Measurements from ENCODE around the gene PGLYRP2. TPM values are rescaled to one million over a fixed set of nuclear protein-coding genes. Genes with fewer than 3 reads are reported as not detected.

PGLYRP2 gene
- polyA plus RNA-seq, 1 of the 3 experiments (the other 2 are of a cell fraction), result not detected

DNA sequence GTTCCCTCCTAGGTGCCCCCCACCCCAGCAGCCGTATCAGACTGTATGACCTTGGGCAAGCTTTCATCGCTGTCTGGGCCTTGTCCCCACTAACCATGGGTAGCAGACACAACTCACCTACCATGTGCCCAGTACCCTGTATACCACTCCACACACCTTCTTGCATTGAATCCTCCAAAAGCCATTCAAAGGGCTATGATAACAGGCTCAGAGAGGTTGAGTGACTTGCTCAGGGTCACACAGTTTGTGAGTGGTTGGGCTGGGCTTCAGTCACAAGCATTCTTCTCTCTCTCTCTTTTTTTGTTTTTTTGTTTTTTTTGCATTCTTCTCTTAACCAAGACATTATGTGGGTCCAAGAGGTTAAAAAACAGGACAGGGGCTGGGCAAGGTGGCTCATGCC, 17.6 kb downstream of the PGLYRP2 start:
- H3K4me2 ChIP-seq, result no peak overlapping the region
- H3F3A ChIP-seq (replicated peaks; ENCODE audit: insufficient read depth), result peaks cover 2% of the 10 kb centered on the region
- 18% methylated on average over 2 of the region's 2 CpGs for WGBS (ENCODE audit: low lambda C conversion rate)
- H3K4me1 ChIP-seq (ENCODE audit: control insufficient read depth in 1 of 2, insufficient read depth in 2 of 2, low read depth in 1 of 2, low read length in 1 of 2), result no peaks in the 10 kb centered on the region; a peak in 1 of 4 replicates
- H3K79me2 ChIP-seq (ENCODE audit: insufficient read depth), result no peaks in the 10 kb centered on the region
- H3K27me3 ChIP-seq (ENCODE audit: insufficient read depth), result peaks cover 39% of the 10 kb centered on the region
- H4K20me1 ChIP-seq (ENCODE audit: insufficient read depth), result no peaks in the 10 kb centered on the region
- H3K36me3 ChIP-seq (replicated peaks in 1 of 2; ENCODE audit: control insufficient read depth in 1 of 2, insufficient read depth in 2 of 2, low read length in 1 of 2), result no peaks in the 10 kb centered on the region
- POLR2A ChIA-PET, result no interaction called here
- H3K27ac ChIP-seq (ENCODE audit: low read depth in 2 of 2, low read length in 1 of 2), result no peak overlapping the region
- no peaks in the 10 kb centered on the region for H3K9me3 ChIP-seq
- no peak overlapping the region for H3K9ac ChIP-seq
- H2AFZ ChIP-seq (ENCODE audit: low read depth), result no peak overlapping the region
- H3K4me3 ChIP-seq (ENCODE audit: low read depth in 2 of 2, low read length in 1 of 2), result no peak overlapping the region
- DNase-seq, result no peak
- CTCF ChIA-PET, result no interaction called here
- no peak for TF ChIP-seq MAX (IDR thresholded peaks at IDR 0.05; ENCODE audit: low read depth)
- TF ChIP-seq TCF12 (IDR thresholded peaks at IDR 0.05), result no peak
- TF ChIP-seq YY1 (IDR thresholded peaks at IDR 0.05; ENCODE audit: low read depth), result no peak
- TF ChIP-seq USF2 (IDR thresholded peaks at IDR 0.05; ENCODE audit: borderline replicate concordance, low read depth, low read length), result no peak
- no peak for TF ChIP-seq GABPA (IDR thresholded peaks at IDR 0.05; ENCODE audit: low read depth)
- no peak for TF ChIP-seq NFIC (IDR thresholded peaks at IDR 0.05; ENCODE audit: borderline replicate concordance)
- TF ChIP-seq NRF1 (IDR thresholded peaks at IDR 0.05; ENCODE audit: low read depth, low read length), result no peak
- H3K9me2 ChIP-seq, result no peaks in the 10 kb centered on the region

- no peak overlapping the region for H3K4me2 ChIP-seq
- no peaks in the 10 kb centered on the region for H3K79me2 ChIP-seq (ENCODE audit: insufficient read depth)
- peaks cover 48% of the 10 kb centered on the region for H3K27me3 ChIP-seq (ENCODE audit: insufficient read depth)
- no peak overlapping the region for H3K4me3 ChIP-seq (ENCODE audit: low read depth in 2 of 2, low read length in 1 of 2)
- H3K9ac ChIP-seq, result no peak overlapping the region
- 3% methylated on average over 25 of the region's 54 CpGs for WGBS (ENCODE audit: low lambda C conversion rate)
- no peaks in the 10 kb centered on the region for H3F3A ChIP-seq (replicated peaks; ENCODE audit: insufficient read depth)
- no peaks in the 10 kb centered on the region for H4K20me1 ChIP-seq (ENCODE audit: insufficient read depth)
- no peak overlapping the region for H2AFZ ChIP-seq (ENCODE audit: low read depth)
- no peaks in the 10 kb centered on the region for H3K9me2 ChIP-seq
- peaks cover 0 to 5% of the 10 kb centered on the region in 2 experiments; a peak in 2 of 4 replicates for H3K4me1 ChIP-seq (ENCODE audit: control insufficient read depth in 1 of 2, insufficient read depth in 2 of 2, low read depth in 1 of 2, low read length in 1 of 2)
- POLR2A ChIA-PET, result interaction anchor here (0.9 kb wide), 1 partner anchor 39 kb away, joined by 3 read pairs; the partner anchor contains the start of gene AKAP8L
- no peak for DNase-seq
- H3K36me3 ChIP-seq (replicated peaks in 1 of 2; ENCODE audit: control insufficient read depth in 1 of 2, insufficient read depth in 2 of 2, low read length in 1 of 2), result no peaks in the 10 kb centered on the region
- CTCF ChIA-PET, result interaction anchor here (1.2 to 1.4 kb wide), 3 partner anchors 17 to 281 kb away, joined by 4 to 5 read pairs (median 5); no protein-coding TSS in a partner anchor
- no peak overlapping the region for H3K27ac ChIP-seq (ENCODE audit: low read depth in 2 of 2, low read length in 1 of 2)
- H3K9me3 ChIP-seq, result no peaks in the 10 kb centered on the region
- TF ChIP-seq, protein P1, sequence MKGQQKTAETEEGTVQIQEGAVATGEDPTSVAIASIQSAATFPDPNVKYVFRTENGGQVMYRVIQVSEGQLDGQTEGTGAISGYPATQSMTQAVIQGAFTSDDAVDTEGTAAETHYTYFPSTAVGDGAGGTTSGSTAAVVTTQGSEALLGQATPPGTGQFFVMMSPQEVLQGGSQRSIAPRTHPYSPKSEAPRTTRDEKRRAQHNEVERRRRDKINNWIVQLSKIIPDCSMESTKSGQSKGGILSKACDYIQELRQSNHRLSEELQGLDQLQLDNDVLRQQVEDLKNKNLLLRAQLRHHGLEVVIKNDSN (IDR thresholded peaks at IDR 0.05; ENCODE audit: borderline replicate concordance, low read depth), result no peak
- no peak for TF ChIP-seq NRF1 (IDR thresholded peaks at IDR 0.05; ENCODE audit: low read depth, low read length)
- TF ChIP-seq, protein P2, sequence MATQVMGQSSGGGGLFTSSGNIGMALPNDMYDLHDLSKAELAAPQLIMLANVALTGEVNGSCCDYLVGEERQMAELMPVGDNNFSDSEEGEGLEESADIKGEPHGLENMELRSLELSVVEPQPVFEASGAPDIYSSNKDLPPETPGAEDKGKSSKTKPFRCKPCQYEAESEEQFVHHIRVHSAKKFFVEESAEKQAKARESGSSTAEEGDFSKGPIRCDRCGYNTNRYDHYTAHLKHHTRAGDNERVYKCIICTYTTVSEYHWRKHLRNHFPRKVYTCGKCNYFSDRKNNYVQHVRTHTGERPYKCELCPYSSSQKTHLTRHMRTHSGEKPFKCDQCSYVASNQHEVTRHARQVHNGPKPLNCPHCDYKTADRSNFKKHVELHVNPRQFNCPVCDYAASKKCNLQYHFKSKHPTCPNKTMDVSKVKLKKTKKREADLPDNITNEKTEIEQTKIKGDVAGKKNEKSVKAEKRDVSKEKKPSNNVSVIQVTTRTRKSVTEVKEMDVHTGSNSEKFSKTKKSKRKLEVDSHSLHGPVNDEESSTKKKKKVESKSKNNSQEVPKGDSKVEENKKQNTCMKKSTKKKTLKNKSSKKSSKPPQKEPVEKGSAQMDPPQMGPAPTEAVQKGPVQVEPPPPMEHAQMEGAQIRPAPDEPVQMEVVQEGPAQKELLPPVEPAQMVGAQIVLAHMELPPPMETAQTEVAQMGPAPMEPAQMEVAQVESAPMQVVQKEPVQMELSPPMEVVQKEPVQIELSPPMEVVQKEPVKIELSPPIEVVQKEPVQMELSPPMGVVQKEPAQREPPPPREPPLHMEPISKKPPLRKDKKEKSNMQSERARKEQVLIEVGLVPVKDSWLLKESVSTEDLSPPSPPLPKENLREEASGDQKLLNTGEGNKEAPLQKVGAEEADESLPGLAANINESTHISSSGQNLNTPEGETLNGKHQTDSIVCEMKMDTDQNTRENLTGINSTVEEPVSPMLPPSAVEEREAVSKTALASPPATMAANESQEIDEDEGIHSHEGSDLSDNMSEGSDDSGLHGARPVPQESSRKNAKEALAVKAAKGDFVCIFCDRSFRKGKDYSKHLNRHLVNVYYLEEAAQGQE (IDR thresholded peaks at IDR 0.05; ENCODE audit: low read depth, low read length), result no peak
- TF ChIP-seq TCF12 (IDR thresholded peaks at IDR 0.05), result no peak
- no peak for TF ChIP-seq GATA2 (CRISPR knock-in tag; IDR thresholded peaks at IDR 0.05)
- TF ChIP-seq RAD21 (IDR thresholded peaks at IDR 0.05; ENCODE audit: low read length), result no peak
- no peak for TF ChIP-seq USF2 (IDR thresholded peaks at IDR 0.05; ENCODE audit: borderline replicate concordance, low read depth, low read length)
- no peak for TF ChIP-seq EZH2phosphoT487 (IDR thresholded peaks at IDR 0.05; ENCODE audit: borderline replicate concordance, low read depth)
- no peak for TF ChIP-seq TAF1 (IDR thresholded peaks at IDR 0.05; ENCODE audit: borderline replicate concordance, low read depth, low read length)
- no peak for TF ChIP-seq CHD2 (IDR thresholded peaks at IDR 0.05; ENCODE audit: low read length, partially characterized antibody)
- TF ChIP-seq RXRA (IDR thresholded peaks at IDR 0.05; ENCODE audit: borderline replicate concordance, low read depth), result no peak
- TF ChIP-seq EP300 (IDR thresholded peaks at IDR 0.05; ENCODE audit: borderline replicate concordance in 1 of 2, low read depth in 1 of 2, low read length in 1 of 2), result no peak
- TF ChIP-seq CTCF (IDR thresholded peaks at IDR 0.05), result no peak
- no peak for TF ChIP-seq NFIC (IDR thresholded peaks at IDR 0.05; ENCODE audit: borderline replicate concordance)
Observed at GRCh38 chr19:15457701-15458484, 21.4 kb downstream of the PGLYRP2 start.

Measured in SK-N-SH (cell line).